Endothelial cell of umbilical vein (primary cell): ENCODE results near the gene SPNS2. TPM values are rescaled to one million over a fixed set of nuclear protein-coding genes. Genes with fewer than 3 reads are reported as not detected.

Experiments used
- BruUV-seq: library from RNA; stranded (reverse); fragments of 400-500 nt; replicated peaks from 2 replicates; lab custom pipeline; 2021; lab: Mats Ljungman, UMichigan
- CTCF ChIA-PET: fragments of 300-600, 350-600 bp; sonication (Branson Sonifier 250); formaldehyde crosslinking; loops from one replicate; lab custom pipeline; 2021; ENCODE audit warnings: antibody characterized with exemption, inconsistent platforms; lab: Charles Lee
- POLR2A ChIA-PET: fragments of 300-600, 350-600 bp; sonication (Branson Sonifier 250); formaldehyde crosslinking; loops from one replicate; lab custom pipeline; 2021; ENCODE audit warnings: antibody characterized with exemption, inconsistent platforms; lab: Charles Lee
- DNase-seq: peaks from one replicate; pipeline ENCODE4 v3.0.0-alpha.2; 2011; ENCODE audit warnings: low read depth, low spot score
- FAIRE-seq: peaks from 2 replicates; lab custom pipeline; 2011; peaks lifted over from hg19 to GRCh38; lab: Jason Lieb, UNC
- H2AFZ ChIP-seq: 2 replicates; pipeline ENCODE4 v1.6.0; 2012; ENCODE audit warnings: low read depth, low read length, control low read depth, inconsistent platforms
- H3K27ac ChIP-seq: 2 replicates; pipeline ENCODE4 v1.5.1; 2011; ENCODE audit warnings: low read depth, mild to moderate bottlenecking, control low read depth, low read length, moderate library complexity; ENCODE audit not compliant: insufficient read depth
- H3K27me3 ChIP-seq, 2 experiments: 2 replicates each; pipeline versions ENCODE4 v1.6.0 to v1.6.1; 2011; ENCODE audit warnings: low read length in 2 of 2, mixed read lengths in 1 of 2; ENCODE audit not compliant: control insufficient read depth in 2 of 2, insufficient read depth in 2 of 2
- H3K36me3 ChIP-seq, 2 experiments: 2 replicates in 1 of 2; 3 replicates in 1 of 2; pipeline ENCODE4 v1.5.1; 2011; ENCODE audit warnings: low read length in 2 of 2, mild to moderate bottlenecking in 1 of 2, moderate library complexity in 1 of 2; ENCODE audit not compliant: control insufficient read depth in 2 of 2, insufficient read depth in 2 of 2; ENCODE audit errors: extremely low read depth in 1 of 2
- H3K4me1 ChIP-seq: 3 replicates; pipeline ENCODE4 v1.5.1; 2011; ENCODE audit warnings: mild to moderate bottlenecking, low read length; ENCODE audit not compliant: control insufficient read depth, insufficient read depth; ENCODE audit errors: extremely low read depth
- H3K4me2 ChIP-seq: 2 replicates; pipeline ENCODE4 v1.6.1; 2011; ENCODE audit warnings: low read length, control low read depth, mixed read lengths; ENCODE audit not compliant: insufficient read depth
- H3K4me3 ChIP-seq, 3 experiments: fragments of 200-600 bp in 1 of 3; sonication (generic), shearing (Covaris generic) in 1 of 3; replicated peaks in 1 of 3; 2 replicates each; pipeline ENCODE4 v1.5.1; 2011 to 2016; ENCODE audit warnings: control low read depth in 3 of 3, low read length in 3 of 3, mild to moderate bottlenecking in 2 of 3, inconsistent platforms in 1 of 3, low read depth in 1 of 3, moderate library complexity in 1 of 3; ENCODE audit not compliant: insufficient read depth in 1 of 3
- H3K79me2 ChIP-seq: 2 replicates; pipeline ENCODE4 v1.6.0; 2012; ENCODE audit warnings: low read length, inconsistent platforms; ENCODE audit not compliant: control insufficient read depth, insufficient read depth
- H3K9ac ChIP-seq: replicated peaks from 2 replicates; pipeline ENCODE3; 2011; ENCODE audit warnings: low read length, control low read depth; ENCODE audit not compliant: insufficient read depth; ENCODE audit errors: extremely low read depth
- H3K9me1 ChIP-seq: replicated peaks from 3 replicates; pipeline ENCODE4 v1.6.0; 2011; ENCODE audit warnings: mild to moderate bottlenecking, low read length; ENCODE audit not compliant: control insufficient read depth, insufficient read depth; ENCODE audit errors: extremely low read depth
- H3K9me3 ChIP-seq: replicated peaks from 2 replicates; pipeline ENCODE4 v1.5.1; 2012; ENCODE audit warnings: low read length, inconsistent platforms; ENCODE audit not compliant: control insufficient read depth, insufficient read depth
- H4K20me1 ChIP-seq: replicated peaks from 2 replicates; pipeline ENCODE3; 2011; ENCODE audit warnings: mild to moderate bottlenecking, low read length; ENCODE audit not compliant: control insufficient read depth, insufficient read depth; ENCODE audit errors: extremely low read depth
- FOS ChIP-seq: IDR thresholded peaks from 2 replicates; pipeline ENCODE4 v1.6.1; 2011; ENCODE audit warnings: mild to moderate bottlenecking, low read length, moderate library complexity, borderline replicate concordance; ENCODE audit not compliant: insufficient read depth
- GATA2 ChIP-seq: IDR thresholded peaks from 2 replicates; pipeline ENCODE4 v1.7.0; 2011; ENCODE audit warnings: low read depth, mild to moderate bottlenecking, moderate library complexity, mixed read lengths, low read length; ENCODE audit not compliant: insufficient read length, insufficient read depth
- JUN ChIP-seq: IDR thresholded peaks from 2 replicates; pipeline ENCODE4 v1.6.1; 2011; ENCODE audit warnings: borderline replicate concordance, low read depth; ENCODE audit not compliant: insufficient read length, insufficient read depth
- POLR2A ChIP-seq: IDR thresholded peaks from 2 replicates; pipeline ENCODE4 v1.6.1; 2012; ENCODE audit warnings: low read depth, mild to moderate bottlenecking, control low read depth, low read length
- POLR2AphosphoS5 ChIP-seq: IDR thresholded peaks from 2 replicates; pipeline ENCODE4 v1.6.1; 2012; ENCODE audit warnings: low read depth, mild to moderate bottlenecking, control low read depth, low read length, moderate library complexity; ENCODE audit not compliant: insufficient read depth
- dilution Hi-C: fragments of 300-500 bp; cut with MboI; formaldehyde crosslinking; loops from one replicate; pipeline ENCODE4 v1.15.0; 2019; ENCODE audit warnings: low sequenced_read_pairs; ENCODE audit not compliant: extremely low pct_ligation_motif_present
- intact Hi-C: fragments of 100-400 bp; cut with micrococcal nuclease; formaldehyde crosslinking; loops from one replicate; pipeline ENCODE4 v1.10.0; 2022
- polyA plus RNA-seq, 4 experiments: library from polyadenylated mRNA; depleted of rRNA in 3 of 4; stranded (reverse) in 3 of 4; unstranded in 1 of 4; fragments of >200 nt; gene quantifications; 2 replicates each; pipeline versions ENCODE4 v1.2.1 to v1.2.3, GENCODE V29; 2011 to 2012; ENCODE audit warnings: missing spikeins in 1 of 4
- total RNA-seq: library from RNA; stranded (reverse); gene quantifications from 2 replicates; pipeline ENCODE4 v1.2.3, GENCODE V29; 2021

Gene SPNS2
- total and polyA plus RNA-seq, 2 donors (not counting 3 experiments of a cell fraction or from before 2014, with no cell fraction given), result 70.2 to 77.3 TPM

- dilution Hi-C loops, result no loop called here
- CTCF ChIA-PET, result interaction anchor here (1.2 kb wide), 1 partner anchor 34 kb away, joined by 3 read pairs; no protein-coding TSS in a partner anchor
- POLR2A ChIA-PET, result no interaction called here
- Histone ChIP-seq H3K36me3 (peaks cover 0 to 18% of the 10 kb centered on the region in 2 experiments), H3K4me3 (no peak overlapping the region), H3K9ac (no peak overlapping the region), H3K27me3 (no peaks in the 10 kb centered on the region), H3K79me2 (no peaks in the 10 kb centered on the region), H3K4me2 (no peak overlapping the region), H3K9me1 (no peaks in the 10 kb centered on the region), H2AFZ (no peak overlapping the region), H3K9me3 (no peaks in the 10 kb centered on the region), H4K20me1 (no peaks in the 10 kb centered on the region), H3K27ac (peak overlapping the region; percentile 89), H3K4me1 (peaks cover 72% of the 10 kb centered on the region)
- FAIRE-seq (no peak), DNase-seq (no peak)
- TF ChIP-seq GATA2 (no peak), JUN (no peak), POLR2AphosphoS5 (no peak), FOS (no peak), POLR2A (no peak)
- intact Hi-C loops, result no loop called here
- BruUV-seq, result no TSS peak
Measured at GRCh38 chr17:4532860-4533522, 34.3 kb downstream of the SPNS2 start.
